Stimulated activated naive CD8-positive, alpha-beta T cell treated with anti-CD3 and anti-CD28 coated beads, Interleukin-15, amount 100 ng/mL, for 72 hours (primary cell): Measurements from ENCODE around the gene TGFBR3L.
A peak's percentile ranks its signal among the peaks of the same experiment; 100 is the strongest.
"Not testable (repeated sequence)": the region's sequence is repeated elsewhere in the genome, so short reads cannot be mapped to it uniquely, and the experiment has no call there.

ENCODE experiments used
- ATAC-seq: fragments of 150-1000 bp; cut with Tn5 transposase; 2 replicates; pipeline ENCODE4 v1.10.0; 2021; ENCODE audit warnings: mild to moderate bottlenecking, moderate library complexity
- DNase-seq, 2 donors: peaks; one replicate each; pipeline ENCODE4 v3.0.0; 2021 to 2022
- H3K27ac Mint-ChIP-seq, 2 donors: one replicate each; pipeline ENCODE4 v1.8.0; 2022; ENCODE audit warnings: mild to moderate bottlenecking in 2 of 2, mixed read lengths in 2 of 2, moderate library complexity in 2 of 2
- H3K27me3 Mint-ChIP-seq: one replicate; pipeline ENCODE4 v1.8.0; 2022; ENCODE audit warnings: mixed read lengths
- H3K4me1 Mint-ChIP-seq: one replicate; pipeline ENCODE4 v1.8.0; 2022; ENCODE audit warnings: mild to moderate bottlenecking, mixed read lengths
- H3K4me3 Mint-ChIP-seq, 2 donors: one replicate each; pipeline ENCODE4 v1.8.0; 2022; ENCODE audit warnings: mild to moderate bottlenecking in 2 of 2, mixed read lengths in 2 of 2, moderate library complexity in 1 of 2
- H3K9me3 Mint-ChIP-seq, 2 donors: one replicate each; pipeline ENCODE4 v1.8.0; 2022; ENCODE audit warnings: mixed read lengths in 2 of 2

Gene TGFBR3L

DNA sequence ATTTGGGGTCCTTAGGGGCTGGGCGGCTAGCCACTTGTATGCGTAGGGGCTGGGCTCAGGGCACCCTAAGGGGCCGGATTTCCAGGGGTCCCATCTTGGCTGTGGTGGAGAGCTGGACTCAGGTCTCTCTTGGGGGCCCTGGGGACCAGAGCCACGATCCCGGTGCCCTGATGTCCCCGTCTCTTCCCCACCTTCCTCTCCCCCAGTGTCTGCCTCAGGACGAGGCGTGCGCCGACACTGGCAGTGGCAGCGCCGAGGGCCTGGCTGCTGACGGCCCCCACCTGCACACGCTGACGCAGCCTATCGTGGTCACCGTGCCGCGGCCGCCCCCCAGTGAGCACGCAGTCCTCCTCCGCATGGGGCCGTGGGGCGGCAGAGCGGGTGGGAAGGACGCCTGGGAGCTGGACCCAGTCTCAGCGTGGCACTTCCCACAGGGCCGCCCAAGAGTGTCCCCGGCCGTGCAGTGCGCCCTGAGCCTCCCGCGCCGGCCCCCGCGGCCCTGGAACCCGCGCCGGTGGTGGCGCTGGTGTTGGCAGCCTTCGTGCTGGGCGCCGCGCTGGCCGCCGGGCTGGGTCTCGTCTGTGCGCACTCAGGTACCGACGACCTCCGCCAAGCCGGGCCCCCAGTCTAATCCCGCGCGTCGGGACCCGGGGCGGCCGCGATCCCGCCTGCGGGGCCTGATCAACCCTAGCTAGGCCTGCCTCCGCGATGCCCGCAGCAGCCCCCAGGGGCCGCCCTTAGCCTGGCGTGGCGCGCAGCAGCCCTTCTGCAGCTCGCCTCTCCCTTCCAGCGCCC is 2.8 kb downstream of the TGFBR3L start:
- Mint-ChIP-seq H3K9me3 (no peaks in the 10 kb centered on the region), H3K27me3 (peaks cover 53% of the 10 kb centered on the region), H3K27ac (peak overlapping the region; percentile 34 to 61), H3K4me3 (peak overlapping the region; percentile 68 to 82), H3K4me1 (peaks cover 64% of the 10 kb centered on the region)
- DNase-seq (peak; percentile 73), ATAC-seq (peak; percentile 61)

DNA sequence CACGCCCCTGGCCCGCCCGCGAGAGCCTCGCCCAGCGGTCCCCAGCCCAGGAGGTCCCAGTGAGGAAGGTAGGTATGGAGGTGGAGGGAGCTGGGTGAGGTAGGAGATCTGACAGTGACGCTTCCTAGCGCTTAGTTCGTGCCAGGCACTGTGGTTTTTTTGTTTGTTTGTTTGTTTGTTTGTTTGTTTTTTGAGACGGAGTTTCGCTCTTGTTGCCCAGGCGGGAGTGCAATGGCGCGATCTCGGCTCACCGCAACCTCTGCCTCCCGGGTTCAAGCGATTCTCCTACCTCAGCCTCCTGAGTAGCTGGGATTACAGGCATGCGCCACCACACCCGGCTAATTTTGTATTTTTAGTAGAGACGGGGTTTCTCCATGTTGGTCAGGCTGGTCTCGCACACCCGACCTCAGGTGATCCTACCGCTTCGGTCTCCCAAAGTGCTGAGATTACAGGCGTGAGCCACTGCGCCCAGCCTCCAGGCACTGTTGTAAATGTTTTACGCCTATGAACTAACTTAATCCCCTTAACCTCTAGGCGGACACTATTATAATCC is 3.5 kb downstream of the TGFBR3L start:
- not testable (repeated sequence) for ATAC-seq, H3K9me3 Mint-ChIP-seq, DNase-seq
- H3K27ac Mint-ChIP-seq = peak overlapping the region in 1 of 2 donors; percentile 61
- peaks cover 53% of the 10 kb centered on the region for H3K27me3 Mint-ChIP-seq
- H3K4me3 Mint-ChIP-seq = peak overlapping the region; percentile 68 to 82
- peaks cover 64% of the 10 kb centered on the region for H3K4me1 Mint-ChIP-seq

- peaks cover 53% of the 10 kb centered on the region for H3K27me3 Mint-ChIP-seq
- DNase-seq (no peak), ATAC-seq (no peak)
- H3K27ac Mint-ChIP-seq = no peak overlapping the region
- H3K9me3 Mint-ChIP-seq = no peaks in the 10 kb centered on the region
- H3K4me3 Mint-ChIP-seq = peak overlapping the region; percentile 84 to 93
- peaks cover 67% of the 10 kb centered on the region for H3K4me1 Mint-ChIP-seq
These were observed 4.2 kb downstream of the TGFBR3L start for GRCh38 chr19:7918615-7919421.

- peaks cover 77% of the 10 kb centered on the region for H3K4me1 Mint-ChIP-seq
- H3K9me3 Mint-ChIP-seq = no peaks in the 10 kb centered on the region
- peak within 1 kb of the TSS; percentile 84 to 93 for H3K4me3 Mint-ChIP-seq
- peak; percentile 98 for DNase-seq
- H3K27ac Mint-ChIP-seq = peak within 1 kb of the TSS; percentile 64 to 89
- H3K27me3 Mint-ChIP-seq = peaks cover 49% of the 10 kb centered on the region
- peak; percentile 74 for ATAC-seq
These were observed 5.2 kb downstream of the TGFBR3L start, which contains the start of gene SNAPC2 for GRCh38 chr19:7919610-7920518. TSS of gene SNAPC2 (plus strand) at chr19:7920338. CDS start at chr19:7920367, 29 bp downstream.

- ATAC-seq (peak; percentile 47), DNase-seq (peak; percentile 95 to 96)
- peaks cover 41% of the 10 kb centered on the region for H3K27me3 Mint-ChIP-seq
- peak overlapping the region; percentile 84 to 93 for H3K4me3 Mint-ChIP-seq
- peak overlapping the region; percentile 64 to 89 for H3K27ac Mint-ChIP-seq
- H3K4me1 Mint-ChIP-seq = peaks cover 75% of the 10 kb centered on the region
- H3K9me3 Mint-ChIP-seq = no peaks in the 10 kb centered on the region
These were observed 6.1 kb downstream of the TGFBR3L start for GRCh38 chr19:7920519-7921301.

DNA sequence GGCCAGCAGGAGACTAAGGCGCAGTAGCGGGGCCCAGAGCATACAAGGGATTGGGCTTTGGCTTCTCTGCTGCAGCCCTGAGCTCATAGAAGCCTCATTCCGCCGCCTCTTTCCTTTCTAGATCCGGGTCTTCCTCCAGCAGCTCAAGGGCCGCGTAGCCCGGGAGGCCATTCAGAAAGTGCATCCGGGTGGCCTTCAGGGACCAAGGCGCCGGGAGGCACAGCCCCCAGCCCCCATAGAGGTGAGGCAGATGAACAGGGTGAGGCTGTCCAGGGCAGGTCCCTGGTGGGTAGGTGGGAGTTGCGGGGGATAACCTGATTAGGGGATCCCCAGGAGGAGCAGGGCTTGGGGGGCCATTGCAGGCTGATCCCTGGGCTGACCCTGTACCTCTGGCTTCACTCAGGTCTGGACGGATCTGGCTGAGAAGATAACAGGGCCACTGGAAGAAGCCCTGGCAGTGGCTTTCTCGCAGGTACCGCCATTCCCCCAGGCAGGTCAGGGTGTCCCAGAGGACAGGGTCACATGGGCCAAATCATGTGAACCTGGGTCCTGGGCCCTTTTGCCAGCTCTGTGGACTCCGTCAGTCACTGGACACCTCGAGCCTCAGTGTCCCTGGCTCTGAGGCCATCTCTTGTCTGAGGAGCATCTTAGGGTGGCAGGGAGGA is 6.8 kb downstream of the TGFBR3L start:
- Mint-ChIP-seq H3K4me3 (peak overlapping the region; percentile 84 to 93), H3K4me1 (peaks cover 74% of the 10 kb centered on the region), H3K27me3 (peaks cover 36% of the 10 kb centered on the region), H3K9me3 (no peaks in the 10 kb centered on the region), H3K27ac (peak overlapping the region in 1 of 2 donors; percentile 67)
- DNase-seq = no peak
- ATAC-seq = no peak

DNA sequence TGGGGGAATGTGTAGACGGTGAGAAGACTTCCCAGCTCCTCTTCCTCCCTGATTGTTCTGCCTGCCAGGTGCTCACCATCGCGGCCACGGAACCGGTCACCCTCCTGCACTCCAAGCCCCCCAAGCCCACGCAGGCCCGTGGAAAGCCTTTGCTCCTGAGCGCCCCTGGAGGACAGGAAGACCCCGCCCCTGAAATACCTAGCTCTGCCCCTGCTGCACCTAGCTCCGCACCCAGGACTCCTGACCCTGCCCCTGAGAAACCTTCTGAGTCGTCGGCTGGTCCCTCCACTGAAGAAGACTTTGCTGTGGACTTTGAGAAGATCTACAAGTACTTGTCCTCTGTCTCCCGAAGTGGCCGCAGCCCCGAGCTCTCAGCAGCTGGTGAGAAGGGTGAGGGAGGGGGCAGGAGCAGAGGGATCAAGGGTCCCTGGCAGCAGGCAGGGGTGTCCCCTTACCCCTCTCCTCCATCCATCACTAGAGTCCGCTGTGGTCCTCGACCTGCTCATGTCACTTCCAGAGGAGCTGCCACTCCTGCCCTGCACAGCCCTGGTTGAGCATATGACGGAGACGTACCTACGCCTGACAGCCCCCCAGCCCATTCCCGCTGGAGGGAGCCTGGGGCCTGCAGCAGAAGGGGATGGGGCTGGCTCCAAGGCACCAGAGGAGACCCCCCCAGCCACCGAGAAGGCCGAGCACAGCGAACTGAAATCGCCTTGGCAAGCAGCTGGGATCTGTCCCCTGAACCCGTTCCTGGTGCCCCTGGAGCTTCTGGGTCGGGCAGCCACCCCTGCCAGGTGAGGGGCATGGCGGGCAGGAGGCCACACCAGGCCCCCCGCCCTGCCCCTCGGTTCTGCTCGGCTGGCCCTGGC is 7.6 kb downstream of the TGFBR3L start:
- H3K4me1 Mint-ChIP-seq = peaks cover 73% of the 10 kb centered on the region
- ATAC-seq (no peak), DNase-seq (no peak)
- peak overlapping the region in 1 of 2 donors; percentile 44 for H3K4me3 Mint-ChIP-seq
- peak overlapping the region in 1 of 2 donors; percentile 54 for H3K27ac Mint-ChIP-seq
- peaks cover 29% of the 10 kb centered on the region for H3K27me3 Mint-ChIP-seq
- no peaks in the 10 kb centered on the region for H3K9me3 Mint-ChIP-seq

DNA sequence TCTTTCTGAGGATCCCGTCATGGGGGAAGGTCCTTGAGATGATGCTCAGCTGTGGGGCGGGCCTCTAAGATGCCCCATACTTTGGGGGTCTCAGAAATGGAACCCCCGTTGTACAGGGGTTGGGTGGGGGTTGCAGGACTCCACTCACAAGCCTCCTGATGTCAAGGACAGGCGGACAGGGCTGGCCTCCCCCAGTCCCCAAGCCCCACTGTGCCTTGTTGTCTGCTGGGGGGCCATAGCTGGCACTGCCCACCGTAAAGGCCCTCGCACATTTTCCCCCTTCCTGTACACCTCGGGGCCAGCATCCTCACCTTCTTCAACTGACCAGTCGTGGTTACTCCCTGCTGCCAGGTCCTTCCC is 8.2 kb downstream of the TGFBR3L start:
- H3K4me1 Mint-ChIP-seq = peaks cover 71% of the 10 kb centered on the region
- ATAC-seq (no peak), DNase-seq (no peak)
- no peak overlapping the region for H3K27ac Mint-ChIP-seq
- no peak overlapping the region for H3K4me3 Mint-ChIP-seq
- no peaks in the 10 kb centered on the region for H3K9me3 Mint-ChIP-seq
- H3K27me3 Mint-ChIP-seq = peaks cover 23% of the 10 kb centered on the region

DNA sequence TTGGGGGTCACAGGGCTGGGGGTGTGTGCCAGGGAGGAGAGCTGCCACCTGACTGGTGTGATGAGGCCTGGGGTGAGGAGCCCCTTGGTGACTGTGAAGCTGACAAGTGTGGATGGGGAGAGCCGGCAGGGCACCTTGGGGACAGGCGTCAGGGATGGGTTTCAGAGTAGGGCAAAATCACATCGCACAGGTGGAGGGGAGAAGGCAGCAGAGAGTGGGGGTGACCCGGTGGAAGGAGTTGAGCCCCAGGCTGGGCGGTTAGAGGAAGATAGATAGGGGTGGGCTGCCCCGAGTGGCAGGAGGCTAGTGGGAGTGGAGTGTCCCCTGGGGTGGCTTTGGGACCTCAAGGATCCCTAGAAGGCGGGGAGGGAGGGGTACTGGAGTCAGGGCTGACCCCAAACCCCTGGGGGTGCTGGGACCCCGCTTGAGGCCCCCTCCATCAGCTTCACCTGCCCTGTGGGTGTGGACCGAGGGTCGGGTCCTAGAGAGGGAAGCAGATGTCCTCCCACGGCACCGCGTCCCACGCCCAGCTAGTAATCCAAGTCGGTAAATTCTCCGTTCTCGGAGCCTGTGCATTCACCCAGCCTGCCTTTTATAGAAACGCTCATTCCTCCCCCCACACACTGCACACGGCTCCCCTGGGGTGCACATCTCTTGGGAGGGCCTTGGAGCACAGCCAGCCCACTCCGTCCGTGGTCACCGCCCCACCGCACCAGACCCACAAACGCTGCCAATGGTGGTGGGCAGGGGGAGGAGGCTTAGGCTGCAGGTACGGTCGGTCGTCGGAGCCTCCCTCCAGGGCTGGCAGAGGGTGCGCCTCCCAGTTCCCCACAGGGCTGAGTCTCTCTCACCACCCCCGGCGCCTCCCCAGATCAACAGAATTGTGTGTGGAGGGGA is 8.9 kb downstream of the TGFBR3L start:
- no peak for DNase-seq
- Mint-ChIP-seq H3K27ac (no peak overlapping the region), H3K9me3 (no peaks in the 10 kb centered on the region), H3K4me3 (no peak overlapping the region), H3K4me1 (peaks cover 71% of the 10 kb centered on the region), H3K27me3 (peaks cover 16% of the 10 kb centered on the region)
- ATAC-seq = no peak

GRCh38 chr19:7924241-7924640 is 9.6 kb downstream of the TGFBR3L start:
- Mint-ChIP-seq H3K4me3 (peak overlapping the region; percentile 24 to 44), H3K27me3 (peaks cover 9% of the 10 kb centered on the region), H3K9me3 (no peaks in the 10 kb centered on the region), H3K27ac (peak overlapping the region; percentile 54 to 65), H3K4me1 (peaks cover 71% of the 10 kb centered on the region)
- DNase-seq = no peak
- no peak for ATAC-seq

- Mint-ChIP-seq H3K27me3 (peaks cover 4% of the 10 kb centered on the region), H3K4me3 (peak overlapping the region in 1 of 2 donors; percentile 46), H3K27ac (no peak overlapping the region), H3K9me3 (no peaks in the 10 kb centered on the region), H3K4me1 (peaks cover 71% of the 10 kb centered on the region)
- ATAC-seq (no peak), DNase-seq (no peak)
These were observed 10.1 kb downstream of the TGFBR3L start for GRCh38 chr19:7924651-7925170.

- Mint-ChIP-seq H3K27me3 (no peaks in the 10 kb centered on the region), H3K27ac (peak overlapping the region in 1 of 2 donors; percentile 96), H3K4me3 (peak overlapping the region; percentile 78 to 82), H3K4me1 (peaks cover 71% of the 10 kb centered on the region), H3K9me3 (no peaks in the 10 kb centered on the region)
- DNase-seq (peak; percentile 85 to 87), ATAC-seq (peak; percentile 62)
These were observed 10.7 kb downstream of the TGFBR3L start for GRCh38 chr19:7925171-7925851.
